Frontal cortex (tissue), 4 donors: ENCODE data around the gene SLC8A1. TPM values are rescaled to one million over a fixed set of nuclear protein-coding genes. Genes with fewer than 3 reads are reported as not detected.

Experiments used
- DNase-seq, 2 donors: peaks; one replicate each; pipeline ENCODE4 v3.0.0; 2012; ENCODE audit warnings: low spot score in 2 of 2
- FAIRE-seq: peaks from 2 replicates; lab custom pipeline; 2012; peaks lifted over from hg19 to GRCh38; lab: Jason Lieb, UNC
- total RNA-seq: library from RNA; depleted of rRNA; stranded (reverse); fragments of >200 nt; gene quantifications from one replicate; pipeline ENCODE4 v1.2.3, GENCODE V29; 2014
- donor health status: control.
- donor health status: control.
- donor health status: control.

The SLC8A1 gene
- total RNA-seq, 1 donor from 2014 or later = 187 TPM

- no peak for DNase-seq
- no peak for FAIRE-seq
Measured at GRCh38 chr2:40395169-40396073, 56.5 kb downstream of the SLC8A1 start.

- FAIRE-seq = no peak
- no peak for DNase-seq
Measured at GRCh38 chr2:40394597-40394996, 57.3 kb downstream of the SLC8A1 start.

GRCh38 chr2:40394031-40394430 is 57.9 kb downstream of the SLC8A1 start:
- DNase-seq = no peak
- FAIRE-seq = no peak

GRCh38 chr2:40388161-40388560 is 63.7 kb downstream of the SLC8A1 start:
- FAIRE-seq (no peak), DNase-seq (no peak)

- no peak for DNase-seq
- no peak for FAIRE-seq
Measured at GRCh38 chr2:40386177-40386576, 65.7 kb downstream of the SLC8A1 start.

- FAIRE-seq = no peak
- DNase-seq = no peak
Measured at GRCh38 chr2:40384714-40385113, 67.2 kb downstream of the SLC8A1 start.

- FAIRE-seq (no peak), DNase-seq (no peak)
Measured at GRCh38 chr2:40384233-40384632, 67.7 kb downstream of the SLC8A1 start.

- DNase-seq = no peak
- no peak for FAIRE-seq
Measured at GRCh38 chr2:40380721-40381120, 71.2 kb downstream of the SLC8A1 start.

GRCh38 chr2:40380041-40380440 is 71.8 kb downstream of the SLC8A1 start:
- DNase-seq (no peak), FAIRE-seq (no peak)

GRCh38 chr2:40374543-40375240 is 77.2 kb downstream of the SLC8A1 start:
- FAIRE-seq (no peak), DNase-seq (no peak)

GRCh38 chr2:40373111-40373510 is 78.8 kb downstream of the SLC8A1 start:
- DNase-seq (no peak), FAIRE-seq (no peak)

GRCh38 chr2:40372283-40372985 is 79.5 kb downstream of the SLC8A1 start:
- FAIRE-seq (no peak), DNase-seq (no peak)

GRCh38 chr2:40371525-40372282 is 80.2 kb downstream of the SLC8A1 start:
- DNase-seq (no peak), FAIRE-seq (no peak)

- DNase-seq (no peak), FAIRE-seq (no peak)
Measured at GRCh38 chr2:40370007-40370395, 81.9 kb downstream of the SLC8A1 start.

GRCh38 chr2:40369267-40370006 is 82.5 kb downstream of the SLC8A1 start:
- no peak for DNase-seq
- no peak for FAIRE-seq

GRCh38 chr2:40367652-40368051 is 84.2 kb downstream of the SLC8A1 start:
- FAIRE-seq = no peak
- DNase-seq = no peak

- no peak for DNase-seq
- FAIRE-seq = no peak
Measured at GRCh38 chr2:40367032-40367431, 84.9 kb downstream of the SLC8A1 start.

GRCh38 chr2:40364151-40364874 is 87.6 kb downstream of the SLC8A1 start:
- no peak for FAIRE-seq
- no peak for DNase-seq

GRCh38 chr2:40363631-40364030 is 88.3 kb downstream of the SLC8A1 start:
- DNase-seq (no peak), FAIRE-seq (no peak)
